HL-60 (cell line): ENCODE measurements around the gene ITGA8.

Source experiments
- SPI1 ChIP-seq: IDR thresholded peaks from 2 replicates; pipeline ENCODE4 v1.6.1; 2012; ENCODE audit warnings: low read depth, mild to moderate bottlenecking, borderline replicate concordance
- TF ChIP-seq, protein P1 (sequence below): IDR thresholded peaks from one replicate; pipeline ENCODE4 v1.5.1; 2011; ENCODE audit warnings: low read length, control low read depth, inconsistent platforms; ENCODE audit not compliant: insufficient read depth

DNA sequence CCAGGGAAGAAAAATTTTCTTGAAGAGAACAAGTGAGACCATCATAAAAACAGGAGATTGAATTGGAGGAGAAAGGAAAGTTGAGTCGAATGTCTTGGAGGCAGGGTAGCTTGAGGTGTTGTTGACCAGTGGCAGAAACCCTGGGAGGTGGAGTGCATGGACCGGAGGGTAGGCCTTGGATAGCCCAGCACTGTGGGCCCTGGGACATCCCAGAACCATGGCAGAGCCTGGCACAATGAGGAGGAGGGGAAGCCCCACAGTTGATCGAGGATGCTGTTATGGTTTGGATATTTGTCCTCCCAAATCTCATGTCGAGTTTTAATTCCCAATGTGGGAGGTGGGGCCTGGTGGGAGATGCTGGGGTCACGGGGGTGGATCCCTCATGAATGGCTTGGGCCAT lies 157.1 kb downstream of the ITGA8 start:
- TF ChIP-seq, protein P1, sequence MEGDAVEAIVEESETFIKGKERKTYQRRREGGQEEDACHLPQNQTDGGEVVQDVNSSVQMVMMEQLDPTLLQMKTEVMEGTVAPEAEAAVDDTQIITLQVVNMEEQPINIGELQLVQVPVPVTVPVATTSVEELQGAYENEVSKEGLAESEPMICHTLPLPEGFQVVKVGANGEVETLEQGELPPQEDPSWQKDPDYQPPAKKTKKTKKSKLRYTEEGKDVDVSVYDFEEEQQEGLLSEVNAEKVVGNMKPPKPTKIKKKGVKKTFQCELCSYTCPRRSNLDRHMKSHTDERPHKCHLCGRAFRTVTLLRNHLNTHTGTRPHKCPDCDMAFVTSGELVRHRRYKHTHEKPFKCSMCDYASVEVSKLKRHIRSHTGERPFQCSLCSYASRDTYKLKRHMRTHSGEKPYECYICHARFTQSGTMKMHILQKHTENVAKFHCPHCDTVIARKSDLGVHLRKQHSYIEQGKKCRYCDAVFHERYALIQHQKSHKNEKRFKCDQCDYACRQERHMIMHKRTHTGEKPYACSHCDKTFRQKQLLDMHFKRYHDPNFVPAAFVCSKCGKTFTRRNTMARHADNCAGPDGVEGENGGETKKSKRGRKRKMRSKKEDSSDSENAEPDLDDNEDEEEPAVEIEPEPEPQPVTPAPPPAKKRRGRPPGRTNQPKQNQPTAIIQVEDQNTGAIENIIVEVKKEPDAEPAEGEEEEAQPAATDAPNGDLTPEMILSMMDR: no peak
- TF ChIP-seq SPI1: no peak
